ENCODE measurements around the gene BBLN. TPM values are rescaled to one million over a fixed set of nuclear protein-coding genes. Genes with fewer than 3 reads are reported as not detected.
"Not testable (repeated sequence)": the region's sequence is repeated elsewhere in the genome, so short reads cannot be mapped to it uniquely, and the experiment has no call there.

The BBLN gene
- total RNA-seq, 1 donor from 2014 or later, result 79.8 TPM

DNA sequence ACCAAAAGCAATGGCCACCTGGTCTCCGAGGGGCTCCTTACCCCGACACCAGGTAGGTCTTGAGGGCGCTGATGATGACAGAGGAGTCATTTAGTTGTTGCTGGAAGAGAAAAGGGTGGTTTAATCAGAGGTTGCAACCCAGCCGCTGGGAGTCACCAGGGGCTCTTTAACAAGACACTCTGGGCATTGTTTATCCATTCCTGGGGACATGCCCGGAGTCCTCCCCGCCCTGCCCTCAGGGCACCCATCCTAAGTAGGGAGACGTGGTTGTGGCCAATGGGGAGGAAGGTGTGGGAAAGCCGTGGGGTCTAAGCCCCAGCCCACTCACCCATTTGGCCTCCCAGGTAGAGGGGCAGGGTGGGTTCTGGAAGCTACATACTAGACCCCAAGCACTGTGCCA, 35.6 kb upstream of the BBLN start:
- intact Hi-C loops (cut with micrococcal nuclease), result no loop called here

DNA sequence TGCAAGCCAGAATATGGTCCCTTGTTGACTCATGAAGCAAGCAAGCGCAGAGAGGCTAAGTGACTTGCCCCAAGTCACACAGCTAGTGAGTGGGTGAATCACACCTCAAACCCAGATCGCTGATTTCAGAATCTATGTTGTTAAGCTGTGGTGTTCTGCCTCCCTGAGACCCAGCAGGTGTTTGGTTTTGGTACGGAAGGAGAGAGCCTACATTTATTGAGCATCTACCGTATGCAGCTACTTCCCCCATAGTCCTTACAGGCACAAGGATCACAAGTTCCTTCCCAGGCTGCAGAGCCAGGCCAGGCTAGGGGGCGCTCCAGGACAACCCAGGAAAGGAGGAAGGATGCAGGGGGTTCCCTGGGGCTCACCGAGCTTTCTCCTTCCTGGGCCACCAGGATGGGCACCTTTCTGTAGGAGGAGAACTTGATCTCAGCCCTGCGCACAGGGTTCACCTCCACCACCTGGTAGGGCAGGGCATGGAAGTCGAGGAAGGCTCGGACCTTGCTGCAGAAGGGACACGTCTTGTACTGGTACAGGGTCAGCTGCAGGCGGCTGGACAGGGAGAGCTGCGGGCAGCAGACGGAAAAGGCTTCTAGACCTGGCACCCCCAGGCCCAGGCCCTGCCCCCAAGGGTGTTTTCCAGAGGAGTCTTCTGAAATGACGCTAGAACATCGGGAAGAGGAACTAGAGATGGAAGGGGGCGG, 35.0 kb upstream of the BBLN start:
- intact Hi-C loops (cut with micrococcal nuclease), result loop anchor here (5.0 kb wide), 6 partner anchors 77 to 728 kb away; partner anchors contain the start of genes CDK9, DNM1, LRSAM1 and RPL12

DNA sequence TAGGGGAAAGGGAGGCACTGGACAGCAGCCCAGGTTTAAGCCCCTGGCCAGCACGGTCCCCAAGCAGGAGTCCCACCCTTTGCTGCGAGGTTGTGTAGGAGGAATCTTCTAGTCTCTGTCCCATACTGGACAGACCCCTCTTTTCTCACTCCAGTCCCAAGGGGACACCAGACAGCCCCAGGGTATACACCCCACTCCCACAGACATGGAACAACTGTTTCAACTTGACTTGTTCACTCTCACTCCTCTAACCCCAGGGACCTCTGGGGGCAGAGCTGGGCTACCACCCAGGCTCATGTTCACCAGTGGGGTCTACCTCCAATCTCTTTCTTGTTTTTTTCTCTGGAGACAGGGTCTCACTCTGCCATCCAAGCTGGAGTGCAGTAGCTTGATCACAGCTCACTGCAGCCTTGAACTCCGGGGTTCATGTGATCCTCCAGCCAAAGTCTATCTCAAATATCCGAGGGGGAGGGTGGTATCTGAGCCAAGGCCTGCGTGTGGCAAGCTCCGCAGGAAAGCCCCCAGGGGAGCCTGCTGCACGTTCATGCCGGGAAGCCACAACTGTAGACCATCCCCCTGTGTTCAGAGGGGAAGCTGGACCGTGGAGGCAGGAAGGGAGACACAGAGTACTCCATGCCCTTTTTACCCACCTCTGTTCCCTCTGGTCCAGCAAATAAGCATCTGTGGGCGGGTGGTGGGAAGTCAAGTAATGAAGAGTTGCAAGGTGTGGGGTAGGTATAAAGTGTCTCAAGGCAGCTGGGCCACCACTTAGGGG, 34.3 kb upstream of the BBLN start:
- intact Hi-C loops (cut with micrococcal nuclease), result loop anchor here (2.0 to 5.0 kb wide), 7 partner anchors 77 to 728 kb away; partner anchors contain the start of genes CDK9, COQ4, DNM1 and LRSAM1

DNA sequence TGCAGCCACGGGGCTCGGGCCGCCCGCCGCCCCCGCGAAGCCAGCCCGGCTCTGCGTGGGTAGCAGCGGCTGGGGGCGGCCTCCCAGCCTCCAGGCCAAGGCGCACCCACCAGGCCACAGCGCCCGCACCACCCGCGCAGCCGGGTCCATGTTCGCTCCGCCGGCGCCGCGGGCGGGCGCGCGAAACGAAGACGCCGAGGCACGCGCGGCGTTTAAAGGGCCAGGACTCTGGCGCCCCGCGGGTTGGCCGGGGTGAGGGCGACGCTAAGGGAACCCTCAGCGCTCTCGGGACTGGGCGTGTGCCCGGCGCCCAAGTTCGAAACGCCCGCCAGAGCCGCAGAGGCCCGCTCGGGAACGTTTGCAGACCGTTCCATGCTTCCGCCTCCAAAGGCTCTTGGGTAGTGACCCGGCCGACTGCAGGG, 32.5 kb upstream of the BBLN start, which contains the start of gene PTGES2:
Gene PTGES2, minus strand, starts transcription at position 162 of the 422 bp plus-strand sequence. Its CDS starts 12 bp downstream, at position 150.
- intact Hi-C loops (cut with micrococcal nuclease), result loop anchor here (1.0 to 5.0 kb wide), 9 partner anchors 10 to 730 kb away; partner anchors contain the start of genes CDK9, COQ4, DNM1 and DPM2

DNA sequence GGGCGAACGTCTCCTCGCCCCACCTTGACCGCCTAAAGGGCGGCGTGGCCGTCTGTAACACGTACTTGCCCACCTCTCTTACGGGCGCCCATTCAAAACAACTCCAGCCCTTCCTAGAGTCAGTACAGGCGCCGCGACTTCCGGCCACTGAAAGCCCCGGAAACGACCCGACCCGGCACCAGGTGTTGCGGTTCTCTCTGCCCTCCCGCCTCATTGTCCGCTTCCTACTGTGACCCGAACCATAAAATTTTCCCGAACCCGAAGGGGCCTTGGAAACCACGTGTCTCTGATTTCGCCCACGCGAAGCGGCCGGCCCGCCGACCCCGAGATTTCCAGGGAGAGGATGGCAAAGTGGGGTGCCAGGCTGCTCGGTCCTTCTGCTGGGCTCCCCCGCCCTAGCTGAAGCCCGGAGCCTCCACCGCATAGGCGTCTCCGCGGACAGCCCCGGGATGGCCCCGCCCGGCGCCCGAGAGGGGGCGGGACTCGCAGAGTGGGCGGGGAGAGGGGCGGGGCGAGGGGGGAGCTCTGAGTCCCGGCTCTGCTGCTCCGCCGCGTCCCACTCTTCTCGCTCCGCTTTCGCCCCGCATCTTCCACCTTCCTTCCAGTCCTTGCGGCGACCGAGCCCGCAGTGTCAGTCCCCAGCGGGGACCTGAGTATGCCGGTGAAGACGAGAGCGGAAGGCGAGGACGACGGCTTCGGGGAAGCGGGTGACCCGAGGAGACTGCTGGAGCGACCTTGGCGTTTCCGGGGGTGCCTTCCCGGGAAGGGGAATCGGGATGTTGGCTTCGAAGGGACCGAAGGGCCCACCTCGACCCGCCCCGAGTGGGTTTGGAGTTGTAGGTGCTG, 31.9 kb upstream of the BBLN start:
- intact Hi-C loops (cut with micrococcal nuclease), result loop anchor here (1.0 to 5.0 kb wide), 18 partner anchors 11 to 731 kb away; partner anchors contain the start of genes BBLN, CDK9, COQ4 and DNM1

DNA sequence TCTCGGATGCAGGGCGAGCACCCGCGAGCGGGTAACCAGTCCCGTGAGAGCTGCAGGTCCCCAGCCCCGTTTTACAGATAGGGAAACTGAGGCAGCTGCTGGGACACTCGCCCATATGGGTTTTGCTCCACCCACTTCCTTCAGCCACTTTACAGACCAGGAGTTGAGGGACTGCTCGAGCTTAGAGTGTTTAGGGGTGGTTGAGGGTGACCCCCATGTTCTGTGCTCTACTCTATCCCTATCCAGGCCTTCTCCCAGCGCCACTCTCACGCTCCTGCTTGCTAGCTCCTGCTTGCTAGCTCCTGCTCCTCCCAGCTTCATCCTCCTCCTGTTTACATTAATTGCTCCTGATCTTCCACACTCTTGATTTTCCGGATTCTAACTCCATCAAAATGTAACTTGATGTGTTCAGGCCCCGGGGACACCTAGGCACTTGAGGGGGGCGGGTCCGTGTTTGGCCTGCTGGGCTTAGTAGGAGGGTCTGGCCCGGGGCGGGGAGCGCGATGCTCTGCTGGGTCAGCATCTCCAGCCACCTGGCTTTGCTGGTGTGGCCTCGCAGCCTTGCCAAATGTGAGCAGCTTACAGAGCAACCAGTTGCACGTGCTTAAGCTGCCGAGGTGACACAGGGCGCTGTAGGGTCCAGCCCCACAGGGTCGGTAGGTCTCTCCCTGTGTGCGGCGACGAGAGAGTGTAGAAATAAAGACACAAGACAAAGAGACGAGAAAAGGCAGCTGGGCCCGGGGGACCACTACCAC, 31.1 kb upstream of the BBLN start:
- intact Hi-C loops (cut with micrococcal nuclease), result loop anchor here (1.0 to 5.0 kb wide), 15 partner anchors 13 to 732 kb away; partner anchors contain the start of genes BBLN, CDK9, DNM1 and LRSAM1

DNA sequence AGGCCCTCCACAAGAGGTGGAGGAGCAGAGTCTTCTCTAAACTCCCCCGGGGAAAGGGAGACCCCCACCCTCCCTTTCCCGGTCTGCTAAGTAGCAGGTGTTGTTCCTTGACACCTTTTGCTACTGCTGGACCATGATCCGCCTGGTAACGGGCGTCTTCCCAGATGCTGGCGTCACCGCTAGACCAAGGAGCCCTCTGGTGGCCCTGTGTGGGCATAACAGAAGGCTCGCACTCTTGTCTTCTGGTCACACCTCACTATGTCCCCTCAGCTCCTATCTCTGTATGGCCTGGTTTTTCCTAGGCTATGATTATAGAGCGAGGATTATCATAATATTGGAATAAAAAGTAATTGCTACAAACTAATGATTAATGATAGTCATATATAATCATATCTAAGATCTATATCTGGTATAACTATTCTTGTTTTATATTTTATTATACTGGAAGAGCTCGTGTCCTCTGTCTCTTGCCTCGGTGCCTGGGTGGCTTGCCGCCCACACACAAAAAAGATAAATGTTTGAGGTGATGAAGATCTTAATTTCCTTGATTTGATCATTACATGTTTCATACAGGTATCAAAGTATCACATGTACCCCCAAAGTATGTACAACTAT, 30.0 kb upstream of the BBLN start:
- intact Hi-C loops (cut with micrococcal nuclease), result loop anchor here (5.0 kb wide), 6 partner anchors 72 to 733 kb away; partner anchors contain the start of genes CDK9, DNM1, LRSAM1 and RPL12

DNA sequence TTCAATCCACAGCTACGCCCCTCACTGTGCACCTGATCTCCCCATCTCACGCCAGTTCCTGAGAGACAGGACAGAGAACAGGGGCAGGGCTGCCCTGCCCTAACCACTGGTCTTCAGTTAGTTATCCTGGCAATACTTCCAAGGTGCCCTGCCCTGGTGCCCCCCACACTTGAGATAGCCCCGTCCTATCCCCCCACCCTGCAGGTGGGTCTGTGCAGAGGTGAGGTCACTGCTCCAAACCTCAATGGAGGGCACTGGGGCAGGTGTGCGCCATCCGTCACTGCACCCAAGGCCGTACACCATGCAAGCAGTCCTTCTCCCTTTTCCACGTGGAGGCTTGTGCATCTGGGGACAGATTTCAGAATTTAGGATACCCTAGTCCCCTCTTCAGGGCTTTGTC, 29.4 kb upstream of the BBLN start:
- intact Hi-C loops (cut with micrococcal nuclease), result not testable (repeated sequence)

DNA sequence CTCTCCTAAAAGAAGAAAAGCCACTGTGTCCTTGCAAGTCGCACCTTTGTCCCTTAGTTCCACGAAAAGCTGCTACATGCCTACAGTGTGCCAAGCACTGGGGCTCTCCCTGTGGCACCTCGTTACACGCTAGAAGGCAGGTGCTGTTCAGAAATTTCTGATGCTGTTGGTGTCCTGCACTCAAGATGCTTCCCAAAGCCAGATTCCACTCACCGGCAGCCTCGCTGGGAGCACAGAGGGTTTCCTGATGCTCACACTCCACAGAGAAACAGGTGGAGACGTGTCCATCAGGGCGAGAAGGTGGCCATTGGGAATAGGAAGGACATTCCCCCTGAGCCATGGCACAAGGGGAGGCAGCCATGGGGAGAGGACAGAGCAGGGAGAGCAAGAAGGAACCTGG, 28.7 kb upstream of the BBLN start:
- intact Hi-C loops (cut with micrococcal nuclease), result not testable (repeated sequence)

DNA sequence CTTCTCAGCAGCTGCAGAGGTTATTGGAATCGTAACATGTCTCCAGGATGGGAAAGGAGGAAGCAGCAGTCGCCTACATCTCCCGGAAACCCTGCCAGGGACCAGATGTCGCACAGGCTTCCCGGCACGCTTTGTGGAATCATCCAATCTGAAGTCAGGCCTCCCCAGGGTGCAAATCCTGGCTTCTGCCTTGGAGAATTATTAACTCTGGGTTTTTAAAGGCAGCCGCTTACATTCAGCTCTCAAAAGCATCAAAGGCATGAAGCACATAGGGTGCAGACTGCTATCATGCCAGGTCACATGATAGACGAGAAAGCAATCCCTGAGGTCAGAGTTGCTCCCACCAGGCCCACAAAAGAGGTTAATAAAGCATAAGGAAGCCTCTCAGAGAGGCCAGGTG, 27.9 kb upstream of the BBLN start:
- intact Hi-C loops (cut with micrococcal nuclease), result not testable (repeated sequence)

DNA sequence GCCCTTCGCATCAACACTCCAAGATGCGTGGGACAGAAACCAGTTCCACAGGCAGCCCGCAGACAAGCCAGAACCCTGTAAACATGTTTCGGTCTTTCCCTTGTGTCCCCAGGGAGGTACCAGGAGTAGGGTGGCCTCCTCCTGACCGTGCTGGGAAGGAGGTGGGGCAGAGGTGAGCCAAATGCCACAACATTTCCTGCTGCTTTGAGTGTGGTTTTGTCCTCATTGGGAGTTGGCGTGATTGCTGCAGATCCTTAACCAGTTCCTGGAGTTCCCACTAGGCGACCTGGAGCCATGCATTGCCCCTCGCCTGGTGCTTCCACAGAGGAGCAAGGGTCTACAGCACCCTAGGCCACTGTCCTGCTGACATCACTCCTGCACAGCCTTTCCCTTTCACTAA, 24.5 kb upstream of the BBLN start:
- intact Hi-C loops (cut with micrococcal nuclease), result not testable (repeated sequence)

DNA sequence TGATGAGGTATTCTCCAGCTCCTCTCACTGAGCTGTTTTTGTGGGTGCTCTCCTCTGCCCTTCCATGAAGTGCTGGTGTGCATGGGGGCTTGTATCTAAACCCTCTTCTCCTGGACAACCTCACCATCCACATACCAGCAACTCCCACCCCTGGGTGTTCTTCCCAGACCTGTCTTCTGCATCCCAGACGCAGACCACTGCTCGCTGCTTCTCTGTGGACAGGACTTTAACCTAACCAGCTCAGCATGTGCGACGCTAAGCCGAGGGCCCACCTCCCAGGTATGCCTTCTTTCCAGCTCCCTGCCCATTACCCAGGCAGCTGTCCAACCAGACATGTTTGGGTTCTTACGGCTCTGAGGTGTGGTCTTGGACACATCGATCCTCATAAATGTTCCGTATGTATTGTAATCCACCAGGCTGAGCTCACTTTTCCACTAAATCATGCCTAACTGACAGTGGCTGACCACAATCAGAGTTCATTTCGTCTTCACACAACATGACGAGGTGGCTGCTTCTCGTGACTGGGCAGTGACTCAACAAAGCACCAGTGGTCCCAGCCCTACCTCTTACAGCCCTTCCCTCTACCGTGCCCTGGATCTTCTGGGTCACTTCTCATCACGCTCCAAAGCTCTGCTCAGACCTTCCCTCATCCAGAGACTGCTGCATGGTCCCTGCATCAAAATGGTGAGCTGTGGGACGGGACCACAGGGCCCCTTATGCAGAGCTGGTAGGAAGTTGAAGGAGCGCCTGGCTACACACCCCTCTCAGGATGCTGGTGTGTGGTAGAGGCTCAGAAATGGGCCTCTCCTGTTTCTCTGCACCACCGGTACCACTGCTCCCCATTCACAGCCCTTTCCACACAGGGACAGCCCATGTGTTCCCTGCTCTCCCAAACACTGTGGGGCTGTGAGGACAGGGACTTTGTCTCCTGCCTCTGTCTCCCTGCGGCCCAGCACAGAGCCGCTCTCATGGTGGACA, 23.0 kb upstream of the BBLN start:
- intact Hi-C loops (cut with micrococcal nuclease), result no loop called here

DNA sequence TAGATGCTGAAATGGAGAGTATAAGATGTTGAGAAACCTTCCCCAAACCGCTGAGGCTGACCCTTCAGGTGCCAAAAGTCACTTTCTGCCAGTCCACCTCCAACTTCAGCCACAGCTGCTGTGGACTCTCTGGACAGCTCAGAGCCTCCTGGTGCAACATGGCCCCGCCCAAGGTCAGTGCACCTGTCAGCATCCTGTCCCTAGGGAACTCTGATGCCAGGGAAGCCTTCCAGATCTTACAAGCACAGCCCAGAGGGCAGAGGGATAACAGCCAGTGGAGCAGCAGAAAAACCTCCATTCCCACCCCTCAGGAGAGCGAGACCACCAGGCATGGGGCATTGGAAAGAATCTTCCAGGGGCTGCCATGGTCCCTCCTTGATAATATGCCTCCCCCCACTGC, 22.1 kb upstream of the BBLN start:
- intact Hi-C loops (cut with micrococcal nuclease), result no loop called here

DNA sequence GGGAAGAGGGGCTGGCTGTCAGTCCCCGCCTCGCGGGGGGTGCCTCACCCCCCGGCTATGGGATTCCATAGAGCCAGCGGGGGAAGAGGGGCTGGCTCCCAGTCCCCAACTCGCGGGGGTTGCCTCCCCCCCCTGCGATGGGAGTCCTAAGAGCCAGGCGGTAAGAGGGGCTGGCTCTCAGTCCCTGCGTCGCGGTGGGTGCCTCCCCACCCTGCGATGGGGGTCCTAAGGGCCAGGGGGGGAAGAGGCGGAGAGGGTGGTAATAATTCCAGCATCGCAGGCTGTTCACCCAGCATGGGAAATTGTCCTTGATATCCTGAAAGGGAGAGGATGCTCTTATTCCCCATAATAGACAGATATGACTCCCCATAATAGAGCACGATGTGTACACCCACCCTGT, 20.4 kb upstream of the BBLN start:
- intact Hi-C loops (cut with micrococcal nuclease), result no loop called here

DNA sequence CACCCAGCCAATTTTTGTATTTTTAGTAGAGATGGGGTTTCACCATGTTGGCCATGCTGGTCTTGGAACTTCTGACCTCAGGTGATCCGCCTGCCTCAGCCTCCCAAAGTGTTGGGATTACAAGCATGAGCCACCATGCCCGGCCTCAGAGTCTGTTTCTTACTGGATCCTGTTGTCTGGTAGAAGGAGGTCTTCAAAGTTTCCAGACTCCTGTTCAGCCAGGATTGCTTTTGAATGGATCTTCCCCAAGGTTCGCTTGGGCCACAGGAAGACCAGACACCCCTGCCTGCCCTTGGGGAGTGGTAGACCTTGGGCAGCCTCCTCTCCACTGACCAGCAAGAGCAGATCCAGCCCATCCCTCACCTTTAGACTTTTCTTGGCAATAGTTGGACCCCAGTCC, 18.5 kb upstream of the BBLN start:
- intact Hi-C loops (cut with micrococcal nuclease), result loop anchor here (1.0 kb wide), 1 partner anchor 13 kb away; no protein-coding TSS in a partner anchor

DNA sequence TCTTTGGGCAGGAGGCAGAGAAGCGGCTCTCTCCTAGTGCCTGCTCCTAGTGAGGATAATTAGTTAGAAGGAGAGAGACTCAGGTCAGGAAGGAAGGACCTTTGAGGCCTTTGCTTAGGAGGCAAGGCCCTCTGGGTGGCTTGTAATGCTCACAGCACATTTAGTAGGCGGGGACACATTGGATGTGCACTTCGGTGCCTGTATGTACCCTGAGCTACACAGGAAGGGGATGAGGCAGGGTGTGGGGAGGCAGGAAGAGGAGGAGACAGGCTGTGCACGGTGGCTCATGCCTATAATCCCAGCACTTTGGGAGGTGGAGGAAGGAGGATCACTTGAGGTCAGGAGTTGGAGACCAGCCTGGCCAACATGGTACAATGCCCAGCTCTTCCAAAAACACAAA, 18.0 kb upstream of the BBLN start:
- intact Hi-C loops (cut with micrococcal nuclease), result loop anchor here (1.0 kb wide), 1 partner anchor 14 kb away; no protein-coding TSS in a partner anchor

DNA sequence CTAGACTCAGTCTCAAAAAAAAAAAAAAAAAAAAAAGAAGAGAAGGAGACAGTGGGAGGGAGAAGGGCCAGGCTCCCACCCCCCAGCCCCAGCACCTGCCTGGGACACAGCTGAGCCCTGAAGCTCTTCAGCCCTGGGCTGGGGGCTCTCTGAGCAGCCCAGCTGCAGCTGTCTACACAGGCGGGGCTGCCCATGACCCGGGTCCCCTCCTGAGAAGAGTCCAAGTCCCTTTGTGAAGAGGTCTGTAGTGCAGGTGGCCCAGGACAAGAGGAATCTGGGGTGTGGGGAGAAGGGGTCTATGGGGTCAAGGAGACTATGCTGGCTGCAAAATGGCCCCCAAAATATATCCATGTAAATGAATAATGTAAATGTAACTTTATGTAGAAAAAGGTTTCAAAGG, 17.5 kb upstream of the BBLN start:
- intact Hi-C loops (cut with micrococcal nuclease), result loop anchor here (1.0 kb wide), 1 partner anchor 14 kb away; no protein-coding TSS in a partner anchor

DNA sequence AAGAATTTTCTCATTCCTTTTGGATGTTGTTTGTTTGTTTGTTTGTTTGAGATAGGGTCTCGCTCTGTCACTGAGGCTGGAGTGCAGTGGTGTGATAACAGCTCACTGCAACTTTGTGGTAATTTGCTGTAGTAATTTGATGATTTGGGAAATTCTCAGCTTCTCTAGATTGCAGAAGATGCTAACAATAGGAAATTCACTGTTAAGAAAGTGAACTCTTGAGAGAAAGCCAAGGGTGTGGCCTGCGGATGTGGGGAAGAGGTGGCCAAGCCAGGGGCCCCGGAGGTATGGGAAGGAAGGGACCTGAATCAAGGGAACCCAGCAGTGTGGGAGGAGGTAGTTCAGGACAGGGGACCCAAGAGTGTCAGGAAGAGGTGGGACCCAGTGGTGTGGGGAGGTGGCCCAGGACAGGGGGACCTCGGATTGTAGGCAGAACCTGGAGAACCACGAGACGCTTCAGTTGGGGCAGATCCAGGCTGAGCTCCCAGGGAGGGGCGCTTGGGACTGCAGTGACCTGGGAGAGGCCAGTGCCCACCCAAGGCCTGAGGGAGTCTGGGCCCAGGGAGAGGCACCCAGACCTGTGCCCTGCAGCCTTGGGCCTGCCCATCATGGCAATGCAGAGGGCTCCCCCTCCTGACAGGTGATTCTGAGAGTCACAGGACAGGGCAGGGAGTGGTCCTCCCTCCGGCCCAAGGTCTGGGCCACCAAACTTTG, 16.4 kb upstream of the BBLN start:
- intact Hi-C loops (cut with micrococcal nuclease), result no loop called here
